HCT116 (cell line): Measurements from ENCODE around the gene HDAC5. TPM values are rescaled to one million over a fixed set of nuclear protein-coding genes. Genes with fewer than 3 reads are reported as not detected.
"Not testable (repeated sequence)": the region's sequence is repeated elsewhere in the genome, so short reads cannot be mapped to it uniquely, and the experiment has no call there.

Experiments used
- ATAC-seq: fragments of 200-7000 bp; cut with Tn5 transposase; 2 replicates; pipeline ENCODE4 v1.9.1; 2020; ENCODE audit warnings: mild to moderate bottlenecking, moderate library complexity
- BruUV-seq: library from RNA; stranded (reverse); fragments of 400-500 nt; replicated peaks from 2 replicates; lab custom pipeline; 2021; lab: Mats Ljungman, UMichigan
- CTCF ChIA-PET: fragments of 300-600 bp; sonication (Branson Sonifier 250); formaldehyde crosslinking; loops from one replicate; lab custom pipeline; 2021; ENCODE audit warnings: antibody characterized with exemption; lab: Charles Lee
- POLR2A ChIA-PET: fragments of 300-600, 350-600 bp; sonication (Branson Sonifier 250); formaldehyde crosslinking; loops from one replicate; lab custom pipeline; 2021; ENCODE audit warnings: antibody characterized with exemption; lab: Charles Lee
- RAD21 ChIA-PET, 2 experiments: fragments of 300-600 bp; sonication (Branson Sonifier 250); formaldehyde crosslinking; loops; one replicate each; lab custom pipeline; 2023; ENCODE audit warnings: low total read pairs in 2 of 2; ENCODE audit not compliant: uncharacterized antibody in 2 of 2, unreplicated experiment in 2 of 2, low non-redundant PET in 1 of 2; lab: Charles Lee
- DNase-seq: peaks from one replicate; pipeline ENCODE4 v3.0.0-alpha.2; 2010; ENCODE audit warnings: low read depth, low spot score
- H2AFZ ChIP-seq: fragments of 200-600 bp; shearing (Covaris generic), sonication (generic); 2 replicates; pipeline ENCODE4 v1.6.1; 2017; ENCODE audit warnings: low read depth, mixed run types, mixed read lengths, antibody characterized with exemption, low read length; ENCODE audit not compliant: poor library complexity, severe bottlenecking
- H3K27ac ChIP-seq: 2 replicates; pipeline ENCODE4 v1.5.1; 2012; ENCODE audit warnings: low read depth, low read length
- H3K27me3 ChIP-seq: fragments of 200-600 bp; sonication (generic); 2 replicates; pipeline ENCODE4 v1.6.1; 2016; ENCODE audit warnings: mixed run types, low read length, mixed read lengths; ENCODE audit not compliant: insufficient read depth
- H3K36me3 ChIP-seq, 2 experiments: fragments of 200-500 bp in 1 of 2; fragments of 200-600 bp in 1 of 2; sonication (Bioruptor generic) in 1 of 2; sonication (generic) in 1 of 2; 2 replicates each; pipeline versions ENCODE4 v1.5.1 to v1.6.1; 2014 to 2016; ENCODE audit warnings: low read length in 2 of 2, inconsistent platforms in 1 of 2, mixed read lengths in 1 of 2, mixed run types in 1 of 2; ENCODE audit not compliant: insufficient read depth in 2 of 2, control insufficient read depth in 1 of 2
- H3K4me1 ChIP-seq, 2 experiments: fragments of 200-600 bp in 1 of 2; sonication (generic) in 1 of 2; 2 replicates each; pipeline versions ENCODE4 v1.5.1 to v1.6.1; 2012 to 2017; ENCODE audit warnings: low read length in 2 of 2, inconsistent platforms in 1 of 2, mild to moderate bottlenecking in 1 of 2, mixed read lengths in 1 of 2, mixed run types in 1 of 2, moderate library complexity in 1 of 2; ENCODE audit not compliant: insufficient read depth in 2 of 2, control insufficient read depth in 1 of 2
- H3K4me2 ChIP-seq: fragments of 200-600 bp; sonication (generic); 2 replicates; pipeline ENCODE4 v1.6.1; 2017; ENCODE audit warnings: mixed run types, low read length, mixed read lengths
- H3K4me3 ChIP-seq, 2 experiments: fragments of 200-600 bp in 1 of 2; sonication (generic) in 1 of 2; replicated peaks in 1 of 2; 2 replicates each; pipeline ENCODE4 v1.5.1; 2011 to 2016; ENCODE audit warnings: low read length in 2 of 2, control low read depth in 1 of 2, low read depth in 1 of 2, mild to moderate bottlenecking in 1 of 2, mixed read lengths in 1 of 2, mixed run types in 1 of 2
- H3K79me2 ChIP-seq: fragments of 200-600 bp; sonication (generic); 2 replicates; pipeline ENCODE4 v1.6.1; 2017; ENCODE audit warnings: mild to moderate bottlenecking, mixed run types, low read length, moderate library complexity, mixed read lengths; ENCODE audit not compliant: insufficient read depth
- H3K9ac ChIP-seq: fragments of 200-600 bp; sonication (generic); 2 replicates; pipeline ENCODE4 v1.6.1; 2016; ENCODE audit warnings: low read length, mixed read lengths
- H3K9me2 ChIP-seq: fragments of 200-600 bp; sonication (generic), shearing (Covaris generic); 2 replicates; pipeline ENCODE4 v1.6.1; 2017; ENCODE audit warnings: mixed run types, mild to moderate bottlenecking, moderate library complexity; ENCODE audit not compliant: insufficient read depth
- H3K9me3 ChIP-seq, 2 experiments: fragments of 200-500 bp in 1 of 2; fragments of 200-600 bp in 1 of 2; sonication (Bioruptor generic) in 1 of 2; sonication (generic) in 1 of 2; 2 replicates each; pipeline ENCODE4 v1.6.1; 2014 to 2017; ENCODE audit warnings: low read length in 2 of 2, mixed read lengths in 2 of 2, inconsistent platforms in 1 of 2, low read depth in 1 of 2, mild to moderate bottlenecking in 1 of 2, mixed run types in 1 of 2, moderate library complexity in 1 of 2; ENCODE audit not compliant: control insufficient read depth in 1 of 2, insufficient read depth in 1 of 2
- H4K20me1 ChIP-seq: fragments of 200-600 bp; sonication (generic), shearing (Covaris generic); 2 replicates; pipeline ENCODE4 v1.6.1; 2017; ENCODE audit warnings: mixed run types, mild to moderate bottlenecking, moderate library complexity; ENCODE audit not compliant: insufficient read depth
- EGR1 ChIP-seq: IDR thresholded peaks from 2 replicates; pipeline ENCODE4 v1.6.1; 2012; ENCODE audit warnings: low read depth
- EZH2phosphoT487 ChIP-seq: fragments of 200-600 bp; IDR thresholded peaks from 2 replicates; pipeline ENCODE4 v1.6.1; 2018; ENCODE audit warnings: antibody characterized with exemption, borderline replicate concordance
- YY1 ChIP-seq: IDR thresholded peaks from 2 replicates; pipeline ENCODE4 v1.6.1; 2011; ENCODE audit warnings: low read length, low read depth, moderate library complexity, mild to moderate bottlenecking; ENCODE audit not compliant: insufficient replicate concordance; ENCODE audit errors: extremely low read depth
- intact Hi-C: fragments of 100-400 bp; cut with micrococcal nuclease; formaldehyde crosslinking; loops from 2 replicates; pipeline ENCODE4 v1.10.0; 2022
- total RNA-seq: library from RNA; stranded (reverse); gene quantifications from one replicate; pipeline ENCODE4 v1.2.1, GENCODE V29; 2021; ENCODE audit not compliant: unreplicated experiment

HDAC5 gene
- total RNA-seq, 1 experiment from 2014 or later: 32.9 TPM

DNA sequence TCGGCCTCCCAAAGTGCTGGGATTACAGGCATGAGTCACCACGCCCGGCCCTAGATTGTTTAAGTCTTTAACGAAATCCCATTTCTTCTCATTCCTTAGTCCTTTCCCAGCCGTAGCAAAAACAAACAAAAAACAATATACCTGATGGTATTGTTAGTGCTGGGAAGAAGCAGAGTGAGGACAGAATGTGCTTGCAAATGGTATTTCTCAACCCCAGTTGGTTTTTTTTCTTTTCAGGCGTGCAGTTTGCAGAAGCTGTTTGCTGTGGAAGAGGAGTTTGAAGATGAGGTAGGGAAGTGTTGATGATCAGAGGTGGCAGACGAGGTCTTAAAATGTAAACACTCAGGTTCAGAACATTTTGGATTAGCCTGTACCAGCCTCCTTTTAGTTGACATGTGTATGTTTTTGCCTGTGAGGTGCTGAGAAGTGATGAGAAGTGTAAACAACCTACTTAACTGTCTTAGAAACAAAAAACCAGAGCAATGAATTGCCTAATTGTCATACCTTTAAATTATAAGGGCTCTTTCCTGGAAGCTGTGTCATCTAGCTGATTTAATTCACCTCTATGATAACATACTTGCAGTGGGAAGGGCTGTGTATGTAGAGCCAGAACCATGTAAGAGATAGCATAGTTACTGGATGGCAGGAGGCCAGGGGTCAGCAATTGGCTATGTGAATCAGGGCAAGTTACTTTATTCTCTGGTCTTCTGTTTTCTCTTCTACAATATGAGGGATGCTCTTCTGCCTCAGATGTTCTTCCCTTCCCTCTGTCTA is 21.7 kb upstream of the HDAC5 start:
- CTCF ChIA-PET: no interaction called here
- H2AFZ ChIP-seq: no peak overlapping the region
- DNase-seq: no peak
- H4K20me1 ChIP-seq: no peaks in the 10 kb centered on the region
- H3K4me3 ChIP-seq: no peak overlapping the region
- H3K9ac ChIP-seq: no peak overlapping the region
- no TSS peak for BruUV-seq
- ATAC-seq: no peak
- H3K36me3 ChIP-seq: peaks cover 7 to 30% of the 10 kb centered on the region in 2 experiments
- intact Hi-C loops: no loop called here
- H3K9me2 ChIP-seq: no peaks in the 10 kb centered on the region
- TF ChIP-seq EGR1 (no peak), EZH2phosphoT487 (no peak), YY1 (no peak)
- POLR2A ChIA-PET: no interaction called here
- H3K4me2 ChIP-seq: peak overlapping the region; percentile 45; the same call in 1 of the 2 replicates
- no peak overlapping the region for H3K27ac ChIP-seq
- H3K27me3 ChIP-seq: no peaks in the 10 kb centered on the region
- H3K4me1 ChIP-seq: peaks cover 13 to 34% of the 10 kb centered on the region in 2 experiments
- peaks cover 35% of the 10 kb centered on the region for H3K79me2 ChIP-seq
- no peaks in the 10 kb centered on the region for H3K9me3 ChIP-seq
- RAD21 ChIA-PET: no interaction called here

DNA sequence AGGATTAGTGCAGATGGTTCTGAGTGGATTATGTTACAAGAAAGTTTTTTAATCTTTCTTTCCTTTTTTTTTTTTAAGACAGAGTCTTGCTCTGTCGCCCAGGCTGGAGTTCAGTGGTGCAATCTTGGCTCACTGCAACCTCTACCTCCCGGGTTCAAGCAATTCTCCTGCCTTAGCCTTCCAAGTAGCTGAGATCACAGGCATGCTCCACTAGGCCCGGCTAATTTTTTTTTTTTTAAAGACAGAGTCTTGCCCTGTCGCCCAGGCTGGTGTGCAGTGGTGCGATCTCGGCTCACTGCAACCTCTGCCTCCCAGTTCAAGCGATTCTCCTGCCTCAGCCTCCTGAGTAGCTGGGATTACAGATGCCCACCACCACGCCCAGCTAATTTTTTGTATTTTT is 20.5 kb upstream of the HDAC5 start:
- ATAC-seq, DNase-seq, H3K9ac ChIP-seq, H3K9me3 ChIP-seq, H3K9me2 ChIP-seq, intact Hi-C loops, CTCF ChIA-PET, RAD21 ChIA-PET, BruUV-seq, H3K27ac ChIP-seq, H3K27me3 ChIP-seq, H4K20me1 ChIP-seq, H2AFZ ChIP-seq: not testable (repeated sequence)
- Histone ChIP-seq H3K4me1 (peaks cover 16 to 39% of the 10 kb centered on the region in 2 experiments), H3K36me3 (peaks cover 4 to 23% of the 10 kb centered on the region in 2 experiments; a peak in 3 of 4 replicates), H3K79me2 (peaks cover 26% of the 10 kb centered on the region), H3K4me2 (peak overlapping the region; percentile 95; the same call in 1 of the 2 replicates), H3K4me3 (0 out of 4 replicates have a peak overlapping the region, but pooled peaks of 1 of the 2 experiments have one; percentile 4)
- POLR2A ChIA-PET: interaction anchor here (0.7 kb wide), 1 partner anchor 10 kb away, joined by 3 read pairs; no protein-coding TSS in a partner anchor
